Measurements from ENCODE around the gene CEP57. TPM values are rescaled to one million over a fixed set of nuclear protein-coding genes. Genes with fewer than 3 reads are reported as not detected.

Gene CEP57
- total and polyA plus RNA-seq, 2 of the 13 experiments (the other 11 are each of a cell fraction or from before 2014, with no cell fraction given), result 34.3 to 59.4 TPM

DNA sequence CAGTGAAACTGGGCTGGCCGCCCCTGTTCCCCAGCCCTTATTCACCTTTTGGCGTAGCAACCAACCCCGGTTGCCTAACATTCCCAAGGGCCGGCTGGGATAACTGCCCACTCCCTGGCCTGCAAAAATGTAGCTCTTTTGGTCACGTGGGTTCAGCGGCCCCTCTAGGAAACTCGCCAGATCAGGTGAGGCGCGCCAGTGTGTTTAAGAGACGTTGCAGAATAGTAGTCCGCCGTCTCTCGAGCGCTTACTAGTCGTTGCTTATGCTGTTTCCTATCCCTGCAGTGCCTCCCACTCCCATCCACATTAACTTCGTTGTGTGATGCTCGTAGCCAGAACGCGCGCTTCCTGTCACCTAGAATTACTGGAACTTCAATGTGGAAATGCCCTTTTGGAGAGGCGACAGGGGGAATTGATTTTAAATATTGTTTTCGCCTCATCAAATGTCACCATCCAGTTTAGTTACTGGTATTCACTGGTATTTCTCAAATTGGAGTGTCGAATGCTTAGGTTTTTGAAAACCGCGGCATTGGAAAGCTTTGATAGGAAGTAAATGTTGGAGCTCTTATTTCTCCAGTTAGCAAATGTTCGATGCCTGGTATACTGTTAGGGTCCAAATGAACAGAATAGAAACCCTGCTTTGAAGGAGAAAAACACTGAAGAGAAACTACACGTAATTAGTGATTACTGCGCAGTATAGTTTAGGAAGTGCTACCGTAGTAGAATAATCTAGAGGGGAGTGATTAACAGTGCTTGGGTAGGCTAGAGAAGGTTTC lies 823 bp downstream of the CEP57 start (continued):
- TF ChIP-seq, protein P1, sequence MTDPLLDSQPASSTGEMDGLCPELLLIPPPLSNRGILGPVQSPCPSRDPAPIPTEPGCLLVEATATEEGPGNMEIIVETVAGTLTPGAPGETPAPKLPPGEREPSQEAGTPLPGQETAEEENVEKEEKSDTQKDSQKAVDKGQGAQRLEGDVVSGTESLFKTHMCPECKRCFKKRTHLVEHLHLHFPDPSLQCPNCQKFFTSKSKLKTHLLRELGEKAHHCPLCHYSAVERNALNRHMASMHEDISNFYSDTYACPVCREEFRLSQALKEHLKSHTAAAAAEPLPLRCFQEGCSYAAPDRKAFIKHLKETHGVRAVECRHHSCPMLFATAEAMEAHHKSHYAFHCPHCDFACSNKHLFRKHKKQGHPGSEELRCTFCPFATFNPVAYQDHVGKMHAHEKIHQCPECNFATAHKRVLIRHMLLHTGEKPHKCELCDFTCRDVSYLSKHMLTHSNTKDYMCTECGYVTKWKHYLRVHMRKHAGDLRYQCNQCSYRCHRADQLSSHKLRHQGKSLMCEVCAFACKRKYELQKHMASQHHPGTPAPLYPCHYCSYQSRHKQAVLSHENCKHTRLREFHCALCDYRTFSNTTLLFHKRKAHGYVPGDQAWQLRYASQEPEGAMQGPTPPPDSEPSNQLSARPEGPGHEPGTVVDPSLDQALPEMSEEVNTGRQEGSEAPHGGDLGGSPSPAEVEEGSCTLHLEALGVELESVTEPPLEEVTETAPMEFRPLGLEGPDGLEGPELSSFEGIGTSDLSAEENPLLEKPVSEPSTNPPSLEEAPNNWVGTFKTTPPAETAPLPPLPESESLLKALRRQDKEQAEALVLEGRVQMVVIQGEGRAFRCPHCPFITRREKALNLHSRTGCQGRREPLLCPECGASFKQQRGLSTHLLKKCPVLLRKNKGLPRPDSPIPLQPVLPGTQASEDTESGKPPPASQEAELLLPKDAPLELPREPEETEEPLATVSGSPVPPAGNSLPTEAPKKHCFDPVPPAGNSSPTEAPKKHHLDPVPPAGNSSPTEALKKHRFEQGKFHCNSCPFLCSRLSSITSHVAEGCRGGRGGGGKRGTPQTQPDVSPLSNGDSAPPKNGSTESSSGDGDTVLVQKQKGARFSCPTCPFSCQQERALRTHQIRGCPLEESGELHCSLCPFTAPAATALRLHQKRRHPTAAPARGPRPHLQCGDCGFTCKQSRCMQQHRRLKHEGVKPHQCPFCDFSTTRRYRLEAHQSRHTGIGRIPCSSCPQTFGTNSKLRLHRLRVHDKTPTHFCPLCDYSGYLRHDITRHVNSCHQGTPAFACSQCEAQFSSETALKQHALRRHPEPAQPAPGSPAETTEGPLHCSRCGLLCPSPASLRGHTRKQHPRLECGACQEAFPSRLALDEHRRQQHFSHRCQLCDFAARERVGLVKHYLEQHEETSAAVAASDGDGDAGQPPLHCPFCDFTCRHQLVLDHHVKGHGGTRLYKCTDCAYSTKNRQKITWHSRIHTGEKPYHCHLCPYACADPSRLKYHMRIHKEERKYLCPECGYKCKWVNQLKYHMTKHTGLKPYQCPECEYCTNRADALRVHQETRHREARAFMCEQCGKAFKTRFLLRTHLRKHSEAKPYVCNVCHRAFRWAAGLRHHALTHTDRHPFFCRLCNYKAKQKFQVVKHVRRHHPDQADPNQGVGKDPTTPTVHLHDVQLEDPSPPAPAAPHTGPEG (CRISPR knock-in tag; IDR thresholded peaks at IDR 0.05), result 0 out of 2 replicates have a peak, but pooled peaks have one; percentile 30
- TF ChIP-seq, protein P2, sequence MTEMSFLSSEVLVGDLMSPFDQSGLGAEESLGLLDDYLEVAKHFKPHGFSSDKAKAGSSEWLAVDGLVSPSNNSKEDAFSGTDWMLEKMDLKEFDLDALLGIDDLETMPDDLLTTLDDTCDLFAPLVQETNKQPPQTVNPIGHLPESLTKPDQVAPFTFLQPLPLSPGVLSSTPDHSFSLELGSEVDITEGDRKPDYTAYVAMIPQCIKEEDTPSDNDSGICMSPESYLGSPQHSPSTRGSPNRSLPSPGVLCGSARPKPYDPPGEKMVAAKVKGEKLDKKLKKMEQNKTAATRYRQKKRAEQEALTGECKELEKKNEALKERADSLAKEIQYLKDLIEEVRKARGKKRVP (CRISPR knock-in tag; IDR thresholded peaks at IDR 0.05), result no peak
- TF ChIP-seq ELF4 (CRISPR knock-in tag; IDR thresholded peaks at IDR 0.05; ENCODE audit: borderline replicate concordance), result no peak
- no peak for TF ChIP-seq SP140L (CRISPR knock-in tag; IDR thresholded peaks at IDR 0.05; ENCODE audit: borderline replicate concordance)
- peak; percentile 7; the same call in 1 of the 2 replicates for TF ChIP-seq MLXIP (CRISPR knock-in tag; IDR thresholded peaks at IDR 0.05; ENCODE audit: borderline replicate concordance)
- peak; percentile 89 for TF ChIP-seq RAD51 (IDR thresholded peaks at IDR 0.05; ENCODE audit: borderline replicate concordance)
- TF ChIP-seq, protein P3, sequence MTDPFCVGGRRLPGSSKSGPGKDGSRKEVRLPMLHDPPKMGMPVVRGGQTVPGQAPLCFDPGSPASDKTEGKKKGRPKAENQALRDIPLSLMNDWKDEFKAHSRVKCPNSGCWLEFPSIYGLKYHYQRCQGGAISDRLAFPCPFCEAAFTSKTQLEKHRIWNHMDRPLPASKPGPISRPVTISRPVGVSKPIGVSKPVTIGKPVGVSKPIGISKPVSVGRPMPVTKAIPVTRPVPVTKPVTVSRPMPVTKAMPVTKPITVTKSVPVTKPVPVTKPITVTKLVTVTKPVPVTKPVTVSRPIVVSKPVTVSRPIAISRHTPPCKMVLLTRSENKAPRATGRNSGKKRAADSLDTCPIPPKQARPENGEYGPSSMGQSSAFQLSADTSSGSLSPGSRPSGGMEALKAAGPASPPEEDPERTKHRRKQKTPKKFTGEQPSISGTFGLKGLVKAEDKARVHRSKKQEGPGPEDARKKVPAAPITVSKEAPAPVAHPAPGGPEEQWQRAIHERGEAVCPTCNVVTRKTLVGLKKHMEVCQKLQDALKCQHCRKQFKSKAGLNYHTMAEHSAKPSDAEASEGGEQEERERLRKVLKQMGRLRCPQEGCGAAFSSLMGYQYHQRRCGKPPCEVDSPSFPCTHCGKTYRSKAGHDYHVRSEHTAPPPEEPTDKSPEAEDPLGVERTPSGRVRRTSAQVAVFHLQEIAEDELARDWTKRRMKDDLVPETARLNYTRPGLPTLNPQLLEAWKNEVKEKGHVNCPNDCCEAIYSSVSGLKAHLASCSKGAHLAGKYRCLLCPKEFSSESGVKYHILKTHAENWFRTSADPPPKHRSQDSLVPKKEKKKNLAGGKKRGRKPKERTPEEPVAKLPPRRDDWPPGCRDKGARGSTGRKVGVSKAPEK (CRISPR knock-in tag; IDR thresholded peaks at IDR 0.05; ENCODE audit: borderline replicate concordance), result no peak
- no peak for TF ChIP-seq ZNF839 (CRISPR knock-in tag; IDR thresholded peaks at IDR 0.05; ENCODE audit: borderline replicate concordance)
- peak; percentile 47; the same call in 1 of the 2 replicates for TF ChIP-seq CEBPB (IDR thresholded peaks at IDR 0.05; ENCODE audit: borderline replicate concordance, low read depth, low read length)
- no peak for TF ChIP-seq SRSF9 (IDR thresholded peaks at IDR 0.05; ENCODE audit: borderline replicate concordance, insufficient read depth, low read depth, low read length, poor library complexity, severe bottlenecking)
- peak; percentile 15 for TF ChIP-seq ASH2L (IDR thresholded peaks at IDR 0.05; ENCODE audit: insufficient read length, low read depth, low read length)
- TF ChIP-seq CCAR2 (optimal IDR thresholded peaks at IDR 0.05; ENCODE audit: low read depth, low read length), result no peak
- TF ChIP-seq ZNF446 (CRISPR knock-in tag; IDR thresholded peaks at IDR 0.05), result no peak
- TF ChIP-seq ZNF264 (CRISPR knock-in tag; IDR thresholded peaks at IDR 0.05), result peak; percentile 54; the same call in 1 of the 2 replicates
